H1 (cell line): ENCODE data around the gene GRHL3. TPM values are rescaled to one million over a fixed set of nuclear protein-coding genes. Genes with fewer than 3 reads are reported as not detected.

Experiments used
- CHD7 ChIP-seq: fragments of 300-600 bp; sonication (generic); IDR thresholded peaks from 2 replicates; pipeline ENCODE4 v1.7.1; 2012; ENCODE audit warnings: low read length, moderate library complexity, mild to moderate bottlenecking, inconsistent platforms; ENCODE audit not compliant: insufficient replicate concordance
- JUN ChIP-seq: IDR thresholded peaks from 2 replicates; pipeline ENCODE4 v1.6.1; 2011; ENCODE audit warnings: low read depth, mild to moderate bottlenecking, improper control_type of control experiment, low read length
- KDM4A ChIP-seq: IDR thresholded peaks from one replicate; pipeline ENCODE4 v1.7.1; 2012; ENCODE audit warnings: low read depth, mild to moderate bottlenecking, moderate library complexity, low read length, inconsistent platforms; ENCODE audit not compliant: severe bottlenecking
- RAD21 ChIP-seq, 2 experiments: IDR thresholded peaks in 1 of 2; conservative IDR thresholded peaks in 1 of 2; 2 replicates each; pipeline ENCODE4 v1.6.1; 2011; ENCODE audit warnings: low read depth in 2 of 2, low read length in 2 of 2, improper control_type of control experiment in 1 of 2, inconsistent platforms in 1 of 2, mild to moderate bottlenecking in 1 of 2, moderate library complexity in 1 of 2
- TCF12 ChIP-seq: IDR thresholded peaks from 2 replicates; pipeline ENCODE4 v1.6.1; 2011; ENCODE audit warnings: low read depth, mild to moderate bottlenecking, low read length
- polyA plus RNA-seq, 7 experiments: library from polyadenylated mRNA; depleted of rRNA in 3 of 7; stranded (reverse) in 5 of 7; unstranded in 2 of 7; fragments of >200 nt in 5 of 7; fragments of 200-250 nt in 2 of 7; gene quantifications; 1 replicate in 5 of 7; 2 replicates in 1 of 7; 4 replicates in 1 of 7; pipeline versions ENCODE4 v1.2.1 to v1.2.3, GENCODE V29; 2011 to 2013; ENCODE audit warnings: missing spikeins in 2 of 7, mixed read lengths in 2 of 7
- total RNA-seq: library from RNA; stranded (reverse); fragmentation: NEBNext Ultra II Directional; extraction: Animal tissue kit (Norgen Biotek cat#: 25700); gene quantifications from 2 replicates; pipeline ENCODE4 v1.2.1, GENCODE V29; 2021

The GRHL3 gene
- total and polyA plus RNA-seq, 2 of the 8 experiments (the other 6 are each of a cell fraction or from before 2014, with no cell fraction given) = 0.80 to 1.8 TPM

- TF ChIP-seq CHD7 (no peak), KDM4A (no peak), TCF12 (no peak), RAD21 (IDR thresholded peaks at IDR 0.05 in 1 of 2, conservative IDR thresholded peaks at IDR 0.05 in 1 of 2; ENCODE audit: low read depth in 2 of 2, low read length in 2 of 2) (no peak), JUN (no peak)
Observed at GRCh38 chr1:24275104-24275410, 44.1 kb upstream of the GRHL3 start (continued).
